ENCODE results near the gene PDE7B. TPM values are rescaled to one million over a fixed set of nuclear protein-coding genes. Genes with fewer than 3 reads are reported as not detected.
"Not testable (repeated sequence)": the region's sequence is repeated elsewhere in the genome, so short reads cannot be mapped to it uniquely, and the experiment has no call there.

The PDE7B gene
- total and polyA plus RNA-seq, 9 of the 15 experiments (the other 6 are each of a cell fraction or from before 2014, with no cell fraction given), result 0.01 TPM; not detected in 8

- BruUV-seq (replicated peaks), result no TSS peak
- Histone ChIP-seq H3K27ac (ENCODE audit: extremely low read depth, low read depth, low read length) (no peak overlapping the region), H4K20me1 (replicated peaks; ENCODE audit: control insufficient read depth, insufficient read depth, low read length) (no peaks in the 10 kb centered on the region), H3K4me1 (replicated peaks in 1 of 2; ENCODE audit: control insufficient read depth in 2 of 2, insufficient read depth in 2 of 2, low read length in 2 of 2) (no peaks in the 10 kb centered on the region), H3K9me3 (replicated peaks; ENCODE audit: control insufficient read depth, insufficient read depth, low read depth, low read length) (no peaks in the 10 kb centered on the region), H3K9ac (ENCODE audit: insufficient read depth in 1 of 2, low read depth in 2 of 2, low read length in 2 of 2) (no peak overlapping the region), H3K36me3 (ENCODE audit: control insufficient read depth, insufficient read depth, low read length) (no peaks in the 10 kb centered on the region), H3K27me3 (ENCODE audit: control insufficient read depth in 2 of 2, insufficient read depth in 2 of 2, low read length in 2 of 2) (no peaks in the 10 kb centered on the region), H3K9me1 (ENCODE audit: control insufficient read depth, insufficient read depth, low read length) (no peaks in the 10 kb centered on the region), H3K4me3 (no peak overlapping the region), H3K79me2 (ENCODE audit: control insufficient read depth, insufficient read depth, low read length) (no peaks in the 10 kb centered on the region), H3K4me2 (ENCODE audit: insufficient read depth, low read length) (no peak overlapping the region), H2AFZ (ENCODE audit: low read depth, low read length) (no peak overlapping the region)
- 0% methylated on average over 3 of the region's 3 CpGs for WGBS (ENCODE audit: insufficient coverage, low coverage, missing lambda C conversion rate)
- no peak for TF ChIP-seq ZNF561 (CRISPR knock-in tag; conservative IDR thresholded peaks at IDR 0.05)
- peak; percentile 15; the same call in 1 of the 2 replicates for TF ChIP-seq ZNF316 (IDR thresholded peaks at IDR 0.05)
- ChIA-PET CTCF (ENCODE audit: low intra/inter-chr PET ratio) (no interaction called here), POLR2A (interaction anchor here (0.9 to 1.3 kb wide), 2 partner anchors 10 to 16 kb away, joined by 4 read pairs; no protein-coding TSS in a partner anchor)
- DNase-seq (ENCODE audit: extremely low read depth in 1 of 4, low spot score in 3 of 4), result no peak
- no peak for FAIRE-seq
- intact Hi-C loops (cut with micrococcal nuclease), result no loop called here
- no peak for ATAC-seq
- in situ Hi-C loops (cut with MboI), result no loop called here
These were observed 286.4 kb downstream of the PDE7B start for GRCh38 chr6:136137739-136138402.

GRCh38 chr6:136139111-136139510 is 287.6 kb downstream of the PDE7B start:
- ATAC-seq; H3K9me1 ChIP-seq (ENCODE audit: control insufficient read depth, insufficient read depth, low read length); H3K4me2 ChIP-seq (ENCODE audit: insufficient read depth, low read length); H3K4me3 ChIP-seq; H2AFZ ChIP-seq (ENCODE audit: low read depth, low read length); intact Hi-C loops (cut with micrococcal nuclease); H3K36me3 ChIP-seq (ENCODE audit: control insufficient read depth, insufficient read depth, low read length); H3K9me3 ChIP-seq (replicated peaks; ENCODE audit: control insufficient read depth, insufficient read depth, low read depth, low read length); H3K9ac ChIP-seq (ENCODE audit: insufficient read depth in 1 of 2, low read depth in 2 of 2, low read length in 2 of 2); POLR2A ChIA-PET; H3K4me1 ChIP-seq (replicated peaks in 1 of 2; ENCODE audit: control insufficient read depth in 2 of 2, insufficient read depth in 2 of 2, low read length in 2 of 2); FAIRE-seq; H3K27me3 ChIP-seq (ENCODE audit: control insufficient read depth in 2 of 2, insufficient read depth in 2 of 2, low read length in 2 of 2); in situ Hi-C loops (cut with MboI); BruUV-seq (replicated peaks); DNase-seq (ENCODE audit: extremely low read depth in 1 of 4, low spot score in 3 of 4); H3K27ac ChIP-seq (ENCODE audit: extremely low read depth, low read depth, low read length); H3K79me2 ChIP-seq (ENCODE audit: control insufficient read depth, insufficient read depth, low read length); CTCF ChIA-PET (ENCODE audit: low intra/inter-chr PET ratio); H4K20me1 ChIP-seq (replicated peaks; ENCODE audit: control insufficient read depth, insufficient read depth, low read length): not testable (repeated sequence)
- WGBS (ENCODE audit: insufficient coverage, low coverage, missing lambda C conversion rate), result 3% methylated on average over 5 of the region's 6 CpGs
- peak; percentile 33 for TF ChIP-seq ZNF146 (CRISPR knock-in tag; IDR thresholded peaks at IDR 0.05; ENCODE audit: unreplicated experiment)
